IMR-90 (cell line): ENCODE results near the gene P2RX3. TPM values are rescaled to one million over a fixed set of nuclear protein-coding genes. Genes with fewer than 3 reads are reported as not detected.

Source experiments
- ATAC-seq: fragments of 200-7000 bp; cut with Tn5 transposase; 2 replicates; pipeline ENCODE4 v1.9.1; 2020; ENCODE audit warnings: low read depth, mild to moderate bottlenecking, moderate library complexity
- BruUV-seq: library from RNA; stranded (reverse); fragments of 400-500 nt; replicated peaks from 2 replicates; lab custom pipeline; 2021; lab: Mats Ljungman, UMichigan
- CTCF ChIA-PET: fragments of 300-600 bp; formaldehyde crosslinking; extraction: SDS; loops from one replicate; lab custom pipeline; 2021; ENCODE audit warnings: antibody characterized with exemption; lab: Yijun Ruan, JAX
- POLR2A ChIA-PET: fragments of 300-600 bp; sonication (Branson Sonifier 250); formaldehyde crosslinking; loops from one replicate; lab custom pipeline; 2022; ENCODE audit warnings: antibody characterized with exemption; ENCODE audit not compliant: unreplicated experiment; lab: Charles Lee
- DNase-seq: peaks from one replicate; pipeline ENCODE4 v3.0.0; 2013
- H2AFZ ChIP-seq: replicated peaks from 2 replicates; pipeline ENCODE3; 2013; ENCODE audit warnings: low read length, mild to moderate bottlenecking; ENCODE audit not compliant: poor library complexity
- H2AK5ac ChIP-seq: 2 replicates; pipeline ENCODE4 v1.6.1; 2013; ENCODE audit warnings: low read depth, low read length, inconsistent platforms
- H2AK9ac ChIP-seq: replicated peaks from 2 replicates; pipeline ENCODE3; 2013; ENCODE audit warnings: mild to moderate bottlenecking, low read depth, low read length, moderate library complexity; ENCODE audit not compliant: poor library complexity
- H2BK120ac ChIP-seq: 2 replicates; pipeline ENCODE4 v1.6.1; 2013; ENCODE audit warnings: low read depth, low read length, inconsistent platforms
- H2BK15ac ChIP-seq: 3 replicates; pipeline ENCODE4 v1.6.1; 2013; ENCODE audit warnings: low read depth, low read length, inconsistent platforms
- H2BK20ac ChIP-seq: 2 replicates; pipeline ENCODE4 v1.6.1; 2013; ENCODE audit warnings: low read depth, mild to moderate bottlenecking, inconsistent platforms, low read length, moderate library complexity
- H2BK5ac ChIP-seq: 2 replicates; pipeline ENCODE4 v1.6.1; 2013; ENCODE audit warnings: mild to moderate bottlenecking, low read depth, low read length, inconsistent platforms; ENCODE audit not compliant: poor library complexity, severe bottlenecking
- H3K14ac ChIP-seq: replicated peaks from 2 replicates; pipeline ENCODE4 v1.6.1; 2013; ENCODE audit warnings: low read depth, low read length, inconsistent platforms
- H3K18ac ChIP-seq: 2 replicates; pipeline ENCODE4 v1.6.1; 2013; ENCODE audit warnings: low read depth, low read length, control low read depth
- H3K23ac ChIP-seq: 2 replicates; pipeline ENCODE4 v1.6.1; 2013; ENCODE audit warnings: low read depth, low read length, inconsistent platforms
- H3K27ac ChIP-seq: 2 replicates; pipeline ENCODE4 v1.5.1; 2013; ENCODE audit warnings: mild to moderate bottlenecking, control low read depth, low read length; ENCODE audit not compliant: insufficient read depth
- H3K27me3 ChIP-seq: 2 replicates; pipeline ENCODE4 v1.6.1; 2013; ENCODE audit warnings: low read length; ENCODE audit not compliant: control insufficient read depth, insufficient read depth
- H3K36me3 ChIP-seq: 2 replicates; pipeline ENCODE4 v1.6.1; 2013; ENCODE audit warnings: low read length, mixed read lengths; ENCODE audit not compliant: control insufficient read depth, insufficient read depth
- H3K4ac ChIP-seq: 2 replicates; pipeline ENCODE4 v1.6.1; 2013; ENCODE audit warnings: low read depth, low read length, inconsistent platforms
- H3K4me1 ChIP-seq: 2 replicates; pipeline ENCODE4 v1.6.1; 2013; ENCODE audit warnings: low read length, mixed read lengths; ENCODE audit not compliant: control insufficient read depth, insufficient read depth
- H3K4me2 ChIP-seq: 2 replicates; pipeline ENCODE4 v1.6.1; 2013; ENCODE audit warnings: low read depth, mild to moderate bottlenecking, control low read depth, low read length, moderate library complexity
- H3K4me3 ChIP-seq: 2 replicates; pipeline ENCODE4 v1.5.1; 2013; ENCODE audit warnings: low read depth, mild to moderate bottlenecking, control low read depth, low read length, moderate library complexity; ENCODE audit not compliant: insufficient read depth
- H3K56ac ChIP-seq: 2 replicates; pipeline ENCODE4 v1.6.1; 2013; ENCODE audit warnings: low read length, inconsistent platforms; ENCODE audit not compliant: insufficient read depth; ENCODE audit errors: extremely low read depth
- H3K79me1 ChIP-seq, 2 experiments: 2 replicates each; pipeline ENCODE4 v1.6.1; 2013; ENCODE audit warnings: low read length in 2 of 2, inconsistent platforms in 1 of 2, low read depth in 1 of 2
- H3K9ac ChIP-seq: 2 replicates; pipeline ENCODE4 v1.6.1; 2013; ENCODE audit warnings: low read depth, low read length, control low read depth
- H3K9me1 ChIP-seq: 2 replicates; pipeline ENCODE4 v1.6.1; 2013; ENCODE audit warnings: low read length, inconsistent platforms; ENCODE audit not compliant: insufficient read depth
- H3K9me3 ChIP-seq: 2 replicates; pipeline ENCODE4 v1.6.1; 2013; ENCODE audit warnings: low read length; ENCODE audit not compliant: control insufficient read depth, insufficient read depth
- H4K20me1 ChIP-seq: 2 replicates; pipeline ENCODE4 v1.6.1; 2013; ENCODE audit warnings: low read length, inconsistent platforms; ENCODE audit not compliant: insufficient read depth
- H4K5ac ChIP-seq: 2 replicates; pipeline ENCODE4 v1.6.1; 2013; ENCODE audit warnings: mild to moderate bottlenecking, low read depth, low read length, control low read depth
- H4K8ac ChIP-seq, 2 experiments: 2 replicates each; pipeline ENCODE4 v1.6.1; 2013; ENCODE audit warnings: low read depth in 2 of 2, low read length in 2 of 2, control low read depth in 1 of 2, inconsistent platforms in 1 of 2
- H4K91ac ChIP-seq: 2 replicates; pipeline ENCODE4 v1.6.1; 2013; ENCODE audit warnings: low read depth, low read length, inconsistent platforms; ENCODE audit not compliant: insufficient read depth
- CEBPB ChIP-seq: IDR thresholded peaks from 2 replicates; pipeline ENCODE4 v1.6.1; 2012; ENCODE audit warnings: low read depth, low read length, improper control_type of control experiment
- CHD1 ChIP-seq: IDR thresholded peaks from 2 replicates; pipeline ENCODE4 v1.6.1; 2012; ENCODE audit warnings: low read depth, low read length, improper control_type of control experiment
- CTCF ChIP-seq: conservative IDR thresholded peaks from 2 replicates; pipeline ENCODE4 v1.5.1; 2012; ENCODE audit warnings: mild to moderate bottlenecking, low read depth, low read length, improper control_type of control experiment
- FOS ChIP-seq: fragments of 150-350 bp; IDR thresholded peaks from 2 replicates; pipeline ENCODE4 v1.6.1; 2016; ENCODE audit warnings: low read depth, low read length
- MAFK ChIP-seq: IDR thresholded peaks from 2 replicates; pipeline ENCODE4 v1.6.1; 2012; ENCODE audit warnings: low read depth, low read length, improper control_type of control experiment
- MXI1 ChIP-seq: IDR thresholded peaks from 2 replicates; pipeline ENCODE4 v1.6.1; 2012; ENCODE audit warnings: low read depth, mild to moderate bottlenecking, low read length, moderate library complexity, borderline replicate concordance
- NFE2L2 ChIP-seq: fragments of 150-350 bp; IDR thresholded peaks from 2 replicates; pipeline ENCODE4 v1.6.1; 2016; ENCODE audit warnings: low read depth, mild to moderate bottlenecking, low read length
- RAD21 ChIP-seq: IDR thresholded peaks from 2 replicates; pipeline ENCODE4 v1.6.1; 2012; ENCODE audit warnings: low read length, improper control_type of control experiment
- RCOR1 ChIP-seq: IDR thresholded peaks from 2 replicates; pipeline ENCODE4 v1.6.1; 2012; ENCODE audit warnings: mild to moderate bottlenecking, low read length, improper control_type of control experiment; ENCODE audit not compliant: insufficient replicate concordance
- RFX5 ChIP-seq: IDR thresholded peaks from 2 replicates; pipeline ENCODE4 v1.8.0; 2012; ENCODE audit warnings: low read depth, mild to moderate bottlenecking, low read length, moderate library complexity
- SMC3 ChIP-seq: fragments of 150-350 bp; IDR thresholded peaks from 2 replicates; pipeline ENCODE4 v1.6.1; 2016; ENCODE audit warnings: low read depth, mild to moderate bottlenecking, antibody characterized with exemption, low read length, moderate library complexity
- WGBS, 2 experiments: methylation state at CpG; one replicate each; pipeline versions ENCODE4 v1.1.5 to v1.1.7; 2013; ENCODE audit warnings: missing lambda C conversion rate in 2 of 2; ENCODE audit not compliant: insufficient read length in 1 of 2; ENCODE audit errors: extremely low coverage in 2 of 2; 5-methylcytosine and 5-hydroxymethylcytosine counted together
- dilution Hi-C: fragments of 300-500 bp; cut with HindIII; formaldehyde crosslinking; loops from one replicate; pipeline ENCODE4 v1.14.3; 2018; ENCODE audit warnings: low sequenced_read_pairs; ENCODE audit not compliant: unreplicated experiment
- in situ Hi-C: fragments of 300-500 bp; cut with MboI; formaldehyde crosslinking; loops from 3 replicates; pipeline ENCODE4 v1.14.3; 2019; ENCODE audit warnings: low sequenced_read_pairs, inconsistent platforms, mixed read lengths
- intact Hi-C: fragments of 100-400 bp; cut with micrococcal nuclease; formaldehyde crosslinking; loops from 2 replicates; pipeline ENCODE4 v1.10.0; 2022
- polyA plus RNA-seq, 3 experiments: library from polyadenylated mRNA; depleted of rRNA; stranded (reverse); fragments of >200 nt; gene quantifications; 2 replicates each; pipeline ENCODE4 v1.2.3, GENCODE V29; 2012; ENCODE audit warnings: low replicate concordance in 1 of 3
- total RNA-seq: library from RNA; depleted of rRNA; stranded (reverse); fragments of >200 nt; gene quantifications from 2 replicates; pipeline ENCODE4 v1.2.3, GENCODE V29; 2012
- TF ChIP-seq, protein P1 (sequence below): fragments of 150-350 bp; IDR thresholded peaks from 2 replicates; pipeline ENCODE4 v1.6.1; 2016; ENCODE audit warnings: low read depth, mild to moderate bottlenecking, low read length, moderate library complexity, borderline replicate concordance
- TF ChIP-seq, protein P2 (sequence below): fragments of 150-350 bp; IDR thresholded peaks from 2 replicates; pipeline ENCODE4 v1.6.1; 2017; ENCODE audit warnings: mild to moderate bottlenecking, antibody characterized with exemption, low read length, low read depth

Gene P2RX3
- total and polyA plus RNA-seq, 2 of the 4 experiments (the other 2 are of a cell fraction) = not detected

- H2BK20ac ChIP-seq = no peak overlapping the region
- no peaks in the 10 kb centered on the region for H3K79me1 ChIP-seq
- no CpG with 5 or more reads among the region's 9 CpGs for WGBS, 2 experiments
- peaks cover 2% of the 10 kb centered on the region; the same call in 1 of the 2 replicates for H3K27me3 ChIP-seq
- TF ChIP-seq CTCF (no peak), NFE2L2 (no peak), FOS (no peak), CHD1 (no peak), CEBPB (no peak), SMC3 (no peak), RFX5 (no peak), MXI1 (no peak), MAFK (no peak), RCOR1 (no peak), RAD21 (no peak)
- TF ChIP-seq, protein P1, sequence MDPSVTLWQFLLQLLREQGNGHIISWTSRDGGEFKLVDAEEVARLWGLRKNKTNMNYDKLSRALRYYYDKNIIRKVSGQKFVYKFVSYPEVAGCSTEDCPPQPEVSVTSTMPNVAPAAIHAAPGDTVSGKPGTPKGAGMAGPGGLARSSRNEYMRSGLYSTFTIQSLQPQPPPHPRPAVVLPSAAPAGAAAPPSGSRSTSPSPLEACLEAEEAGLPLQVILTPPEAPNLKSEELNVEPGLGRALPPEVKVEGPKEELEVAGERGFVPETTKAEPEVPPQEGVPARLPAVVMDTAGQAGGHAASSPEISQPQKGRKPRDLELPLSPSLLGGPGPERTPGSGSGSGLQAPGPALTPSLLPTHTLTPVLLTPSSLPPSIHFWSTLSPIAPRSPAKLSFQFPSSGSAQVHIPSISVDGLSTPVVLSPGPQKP = no peak
- TF ChIP-seq, protein P2, sequence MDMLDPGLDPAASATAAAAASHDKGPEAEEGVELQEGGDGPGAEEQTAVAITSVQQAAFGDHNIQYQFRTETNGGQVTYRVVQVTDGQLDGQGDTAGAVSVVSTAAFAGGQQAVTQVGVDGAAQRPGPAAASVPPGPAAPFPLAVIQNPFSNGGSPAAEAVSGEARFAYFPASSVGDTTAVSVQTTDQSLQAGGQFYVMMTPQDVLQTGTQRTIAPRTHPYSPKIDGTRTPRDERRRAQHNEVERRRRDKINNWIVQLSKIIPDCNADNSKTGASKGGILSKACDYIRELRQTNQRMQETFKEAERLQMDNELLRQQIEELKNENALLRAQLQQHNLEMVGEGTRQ = no peak
- BruUV-seq = no TSS peak
- ATAC-seq (no peak), DNase-seq (no peak)
- no peak overlapping the region for H3K4me2 ChIP-seq
- dilution Hi-C loops = no loop called here
- no peak overlapping the region for H3K4ac ChIP-seq
- H3K4me1 ChIP-seq = peaks cover 2% of the 10 kb centered on the region; the same call in 1 of the 2 replicates
- H2BK15ac ChIP-seq = no peak overlapping the region
- intact Hi-C loops = loop anchor here (10.0 kb wide), 1 partner anchor 1177 kb away; no protein-coding TSS in a partner anchor
- H3K18ac ChIP-seq = no peak overlapping the region
- no peak overlapping the region for H4K8ac ChIP-seq
- H4K91ac ChIP-seq = no peak overlapping the region
- no peaks in the 10 kb centered on the region for H4K20me1 ChIP-seq
- H2AK5ac ChIP-seq = no peak overlapping the region
- in situ Hi-C loops = no loop called here
- no peaks in the 10 kb centered on the region for H3K36me3 ChIP-seq
- ChIA-PET POLR2A (no interaction called here), CTCF (no interaction called here)
- no peak overlapping the region for H3K23ac ChIP-seq
- H2AFZ ChIP-seq = no peak overlapping the region
- H3K9ac ChIP-seq = no peak overlapping the region
- no peak overlapping the region for H3K27ac ChIP-seq
- no peak overlapping the region for H3K14ac ChIP-seq
- no peak overlapping the region for H3K56ac ChIP-seq
- no peak overlapping the region for H2BK5ac ChIP-seq
- peak overlapping the region; percentile 19 for H2AK9ac ChIP-seq
- no peak overlapping the region for H2BK120ac ChIP-seq
- no peaks in the 10 kb centered on the region for H3K9me1 ChIP-seq
- H3K9me3 ChIP-seq = peaks cover 5% of the 10 kb centered on the region; the same call in 1 of the 2 replicates
- no peak overlapping the region for H4K5ac ChIP-seq
- no peak overlapping the region for H3K4me3 ChIP-seq
Observed at GRCh38 chr11:57347336-57347735, 9.2 kb downstream of the P2RX3 start.
